Caco-2 (cell line): ENCODE measurements around the gene GPR17. TPM values are rescaled to one million over a fixed set of nuclear protein-coding genes. Genes with fewer than 3 reads are reported as not detected.

Experiments
- BruUV-seq: library from RNA; stranded (reverse); fragments of 400-500 nt; replicated peaks from 2 replicates; lab custom pipeline; 2021; lab: Mats Ljungman, UMichigan
- CTCF ChIA-PET: fragments of 300-600 bp; sonication (Branson Sonifier 250); formaldehyde crosslinking; loops from one replicate; lab custom pipeline; 2022; ENCODE audit warnings: antibody characterized with exemption; lab: Charles Lee
- POLR2A ChIA-PET: fragments of 300-600 bp; sonication (Branson Sonifier 250); formaldehyde crosslinking; loops from one replicate; lab custom pipeline; 2022; ENCODE audit warnings: antibody characterized with exemption; lab: Charles Lee
- DNase-seq, 2 experiments: peaks; one replicate each; pipeline versions ENCODE4 v3.0.0 to v3.0.0-alpha.2; 2020 to 2022
- H3K27me3 ChIP-seq: replicated peaks from 2 replicates; pipeline ENCODE4 v1.6.0; 2011; ENCODE audit warnings: low read length; ENCODE audit not compliant: control insufficient read depth, insufficient read depth
- H3K36me3 ChIP-seq: 2 replicates; pipeline ENCODE4 v1.5.1; 2011; ENCODE audit warnings: low read length; ENCODE audit not compliant: control insufficient read depth, insufficient read depth
- H3K4me1 ChIP-seq: fragments of 250-450 bp; sonication (Bioruptor Pico); 2 replicates; pipeline ENCODE4 v1.5.1; 2020; ENCODE audit warnings: mild to moderate bottlenecking
- H3K4me3 ChIP-seq: 2 replicates; pipeline ENCODE4 v1.5.1; 2011; ENCODE audit warnings: low read depth, mild to moderate bottlenecking, control low read depth, low read length
- H3K9me3 ChIP-seq: fragments of 250-450 bp; sonication (Bioruptor Pico); 2 replicates; pipeline ENCODE4 v1.5.1; 2020; ENCODE audit warnings: mild to moderate bottlenecking, moderate library complexity
- H3K27ac Mint-ChIP-seq: one replicate; pipeline ENCODE4 v1.8.0; 2022; ENCODE audit warnings: mixed read lengths; ENCODE audit not compliant: unreplicated experiment
- H3K27me3 Mint-ChIP-seq: one replicate; pipeline ENCODE4 v1.8.0; 2022; ENCODE audit warnings: mixed read lengths; ENCODE audit not compliant: insufficient read depth, unreplicated experiment
- H3K36me3 Mint-ChIP-seq: one replicate; pipeline ENCODE4 v1.8.0; 2022; ENCODE audit warnings: mild to moderate bottlenecking, mixed read lengths; ENCODE audit not compliant: insufficient read depth, unreplicated experiment
- H3K4me1 Mint-ChIP-seq: one replicate; pipeline ENCODE4 v1.8.0; 2022; ENCODE audit warnings: low read depth, mixed read lengths; ENCODE audit not compliant: unreplicated experiment
- H3K4me3 Mint-ChIP-seq: one replicate; pipeline ENCODE4 v1.8.0; 2022; ENCODE audit warnings: mild to moderate bottlenecking, moderate library complexity, mixed read lengths; ENCODE audit not compliant: unreplicated experiment
- H3K9me3 Mint-ChIP-seq: one replicate; pipeline ENCODE4 v1.8.0; 2022; ENCODE audit warnings: mixed read lengths; ENCODE audit not compliant: unreplicated experiment
- intact Hi-C: fragments of 100-400 bp; cut with micrococcal nuclease; formaldehyde crosslinking; loops from one replicate; pipeline ENCODE4 v1.10.0; 2022; ENCODE audit not compliant: unreplicated experiment
- total RNA-seq: library from RNA; stranded (reverse); gene quantifications from 2 replicates; pipeline ENCODE4 v1.2.3, GENCODE V29; 2022
- TF ChIP-seq, protein P1 (sequence below), 2 experiments: fragments of 200-600 bp in 1 of 2; IDR thresholded peaks; 1 replicate in 1 of 2; 2 replicates in 1 of 2; pipeline versions ENCODE4 v1.5.1 to v1.8.0; 2011 to 2022; ENCODE audit warnings: antibody characterized with exemption in 1 of 2, control low read depth in 1 of 2, inconsistent platforms in 1 of 2, low read depth in 1 of 2, low read length in 1 of 2, mild to moderate bottlenecking in 1 of 2, moderate library complexity in 1 of 2; ENCODE audit not compliant: insufficient read depth in 1 of 2, severe bottlenecking in 1 of 2, unreplicated experiment in 1 of 2

Gene GPR17
- total RNA-seq, 1 experiment from 2014 or later = not detected

DNA sequence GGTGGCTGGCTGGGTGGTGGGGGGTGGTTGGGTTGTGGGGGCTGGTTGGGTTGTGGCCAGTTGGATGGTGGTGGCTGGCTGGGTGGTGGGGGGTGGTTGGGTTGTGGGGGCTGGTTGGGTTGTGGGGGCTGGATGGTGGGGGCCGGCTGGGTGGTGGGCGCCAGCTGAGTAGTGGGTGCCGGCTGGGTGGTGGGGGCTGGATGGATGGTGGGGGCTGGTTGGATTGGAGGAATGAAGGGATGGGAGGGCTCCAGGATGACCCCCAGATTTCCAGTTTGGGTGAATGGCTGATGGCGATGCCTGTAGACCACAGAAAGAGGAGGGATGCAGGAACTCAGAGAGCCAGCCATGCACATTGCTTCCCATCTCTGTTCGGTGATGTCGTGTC is 26.8 kb upstream of the GPR17 start:
- POLR2A ChIA-PET = no interaction called here
- CTCF ChIA-PET = no interaction called here
- H3K4me1 ChIP-seq = no peaks in the 10 kb centered on the region
- Mint-ChIP-seq H3K27me3 (peaks cover 2% of the 10 kb centered on the region), H3K27ac (no peak overlapping the region), H3K4me1 (no peaks in the 10 kb centered on the region), H3K4me3 (no peak overlapping the region), H3K9me3 (no peaks in the 10 kb centered on the region), H3K36me3 (no peaks in the 10 kb centered on the region)
- TF ChIP-seq, protein P1, sequence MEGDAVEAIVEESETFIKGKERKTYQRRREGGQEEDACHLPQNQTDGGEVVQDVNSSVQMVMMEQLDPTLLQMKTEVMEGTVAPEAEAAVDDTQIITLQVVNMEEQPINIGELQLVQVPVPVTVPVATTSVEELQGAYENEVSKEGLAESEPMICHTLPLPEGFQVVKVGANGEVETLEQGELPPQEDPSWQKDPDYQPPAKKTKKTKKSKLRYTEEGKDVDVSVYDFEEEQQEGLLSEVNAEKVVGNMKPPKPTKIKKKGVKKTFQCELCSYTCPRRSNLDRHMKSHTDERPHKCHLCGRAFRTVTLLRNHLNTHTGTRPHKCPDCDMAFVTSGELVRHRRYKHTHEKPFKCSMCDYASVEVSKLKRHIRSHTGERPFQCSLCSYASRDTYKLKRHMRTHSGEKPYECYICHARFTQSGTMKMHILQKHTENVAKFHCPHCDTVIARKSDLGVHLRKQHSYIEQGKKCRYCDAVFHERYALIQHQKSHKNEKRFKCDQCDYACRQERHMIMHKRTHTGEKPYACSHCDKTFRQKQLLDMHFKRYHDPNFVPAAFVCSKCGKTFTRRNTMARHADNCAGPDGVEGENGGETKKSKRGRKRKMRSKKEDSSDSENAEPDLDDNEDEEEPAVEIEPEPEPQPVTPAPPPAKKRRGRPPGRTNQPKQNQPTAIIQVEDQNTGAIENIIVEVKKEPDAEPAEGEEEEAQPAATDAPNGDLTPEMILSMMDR (IDR thresholded peaks at IDR 0.05; ENCODE audit: insufficient read depth in 1 of 2, low read depth in 1 of 2, low read length in 1 of 2, severe bottlenecking in 1 of 2, unreplicated experiment in 1 of 2) = no peak
- DNase-seq = peak in 1 of 2 experiments; percentile 18
- H3K27me3 ChIP-seq = no peaks in the 10 kb centered on the region
- intact Hi-C loops = no loop called here
- no peak overlapping the region for H3K4me3 ChIP-seq
- BruUV-seq = no TSS peak
- H3K36me3 ChIP-seq = no peaks in the 10 kb centered on the region
- no peaks in the 10 kb centered on the region for H3K9me3 ChIP-seq

DNA sequence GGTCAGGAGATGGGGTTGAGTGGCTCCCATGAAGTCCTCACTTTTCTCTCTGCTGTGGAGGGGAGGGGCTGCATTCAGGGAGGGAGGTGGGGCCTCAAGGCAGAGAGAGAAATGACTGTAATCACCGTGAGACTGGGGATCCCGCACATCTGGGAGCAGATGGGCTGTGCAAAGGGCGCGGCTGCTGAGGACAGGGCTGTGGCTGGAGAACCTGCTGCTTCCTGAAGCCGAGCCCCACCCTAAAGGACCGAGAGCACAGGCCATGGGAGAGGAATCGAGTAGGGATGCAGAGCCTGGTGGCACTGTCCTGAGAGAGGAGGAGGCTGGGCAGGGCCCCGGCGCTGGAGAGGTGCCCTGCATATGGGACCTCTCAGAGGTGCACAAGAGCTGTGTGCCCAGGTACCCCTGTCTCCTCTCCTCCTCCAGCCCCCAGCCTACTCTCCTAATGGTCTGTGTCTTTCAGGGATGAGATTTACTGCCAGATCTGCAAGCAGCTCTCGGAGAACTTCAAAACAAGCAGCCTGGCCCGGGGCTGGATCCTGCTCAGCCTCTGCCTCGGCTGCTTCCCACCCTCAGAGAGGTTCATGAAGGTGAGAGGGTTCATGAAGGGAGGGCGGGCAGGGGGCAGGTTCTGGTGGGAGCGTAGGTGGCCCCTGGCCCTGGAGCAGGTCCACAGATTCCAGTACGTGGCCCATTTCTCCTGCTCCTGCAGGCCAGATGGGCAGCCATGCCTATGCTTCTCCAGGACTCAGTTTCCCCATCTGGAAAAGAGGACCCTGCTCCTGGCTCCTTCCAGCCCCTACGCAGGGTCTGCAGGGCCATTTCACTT is 25.9 kb upstream of the GPR17 start:
- POLR2A ChIA-PET = no interaction called here
- TF ChIP-seq, protein P1 (IDR thresholded peaks at IDR 0.05; ENCODE audit: insufficient read depth in 1 of 2, low read depth in 1 of 2, low read length in 1 of 2, severe bottlenecking in 1 of 2, unreplicated experiment in 1 of 2) = no peak
- Histone ChIP-seq H3K9me3 (no peaks in the 10 kb centered on the region), H3K4me3 (no peak overlapping the region), H3K27me3 (no peaks in the 10 kb centered on the region), H3K36me3 (no peaks in the 10 kb centered on the region), H3K4me1 (no peaks in the 10 kb centered on the region)
- Mint-ChIP-seq H3K4me3 (no peak overlapping the region), H3K36me3 (no peaks in the 10 kb centered on the region), H3K4me1 (no peaks in the 10 kb centered on the region), H3K27me3 (peaks cover 2% of the 10 kb centered on the region), H3K27ac (no peak overlapping the region), H3K9me3 (no peaks in the 10 kb centered on the region)
- DNase-seq = peak in 1 of 2 experiments; percentile 34
- no TSS peak for BruUV-seq
- intact Hi-C loops = no loop called here
- CTCF ChIA-PET = no interaction called here

DNA sequence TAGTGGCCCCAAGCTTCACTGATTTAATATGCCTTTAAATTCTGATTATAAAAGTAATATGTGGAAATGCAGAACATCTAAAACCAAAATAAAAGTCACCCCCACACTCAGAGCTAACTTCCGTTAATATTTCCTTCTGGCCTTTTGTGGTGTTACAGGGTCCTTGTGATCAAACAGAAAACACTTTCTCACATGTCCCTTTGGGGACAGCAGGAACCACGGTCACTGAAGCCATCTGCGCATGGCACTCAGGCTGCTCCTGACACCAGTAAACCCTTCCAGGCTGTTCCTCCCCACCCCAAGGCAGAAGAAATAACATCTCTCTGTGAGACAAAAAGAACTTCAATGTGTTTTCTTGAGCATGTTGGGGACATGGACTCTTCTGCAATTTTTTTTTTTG is 25.1 kb upstream of the GPR17 start:
- ChIA-PET POLR2A (no interaction called here), CTCF (no interaction called here)
- no peak overlapping the region for H3K27ac Mint-ChIP-seq
- no peaks in the 10 kb centered on the region for H3K36me3 Mint-ChIP-seq
- H3K9me3 Mint-ChIP-seq = no peaks in the 10 kb centered on the region
- no peak overlapping the region for H3K4me3 Mint-ChIP-seq
- intact Hi-C loops = no loop called here
- no peaks in the 10 kb centered on the region for H3K4me1 Mint-ChIP-seq
- H3K36me3 ChIP-seq = no peaks in the 10 kb centered on the region
- H3K9me3 ChIP-seq = no peaks in the 10 kb centered on the region
- H3K4me1 ChIP-seq = no peaks in the 10 kb centered on the region
- no peak for DNase-seq
- no TSS peak for BruUV-seq
- TF ChIP-seq, protein P1 (IDR thresholded peaks at IDR 0.05; ENCODE audit: insufficient read depth in 1 of 2, low read depth in 1 of 2, low read length in 1 of 2, severe bottlenecking in 1 of 2, unreplicated experiment in 1 of 2) = no peak
- H3K27me3 ChIP-seq = no peaks in the 10 kb centered on the region
- peaks cover 3% of the 10 kb centered on the region for H3K27me3 Mint-ChIP-seq
- no peak overlapping the region for H3K4me3 ChIP-seq
